HG03066 (cell line): Measurements from ENCODE around the gene GSK3B.
"Not testable (repeated sequence)": the region's sequence is repeated elsewhere in the genome, so short reads cannot be mapped to it uniquely, and the experiment has no call there.

ENCODE experiments used
- ATAC-seq: cut with Tn5 transposase; IDR thresholded peaks from one replicate; pipeline ENCODE4 v1.9.1; 2021; ENCODE audit warnings: low read depth; ENCODE audit not compliant: unreplicated experiment

GSK3B gene

DNA sequence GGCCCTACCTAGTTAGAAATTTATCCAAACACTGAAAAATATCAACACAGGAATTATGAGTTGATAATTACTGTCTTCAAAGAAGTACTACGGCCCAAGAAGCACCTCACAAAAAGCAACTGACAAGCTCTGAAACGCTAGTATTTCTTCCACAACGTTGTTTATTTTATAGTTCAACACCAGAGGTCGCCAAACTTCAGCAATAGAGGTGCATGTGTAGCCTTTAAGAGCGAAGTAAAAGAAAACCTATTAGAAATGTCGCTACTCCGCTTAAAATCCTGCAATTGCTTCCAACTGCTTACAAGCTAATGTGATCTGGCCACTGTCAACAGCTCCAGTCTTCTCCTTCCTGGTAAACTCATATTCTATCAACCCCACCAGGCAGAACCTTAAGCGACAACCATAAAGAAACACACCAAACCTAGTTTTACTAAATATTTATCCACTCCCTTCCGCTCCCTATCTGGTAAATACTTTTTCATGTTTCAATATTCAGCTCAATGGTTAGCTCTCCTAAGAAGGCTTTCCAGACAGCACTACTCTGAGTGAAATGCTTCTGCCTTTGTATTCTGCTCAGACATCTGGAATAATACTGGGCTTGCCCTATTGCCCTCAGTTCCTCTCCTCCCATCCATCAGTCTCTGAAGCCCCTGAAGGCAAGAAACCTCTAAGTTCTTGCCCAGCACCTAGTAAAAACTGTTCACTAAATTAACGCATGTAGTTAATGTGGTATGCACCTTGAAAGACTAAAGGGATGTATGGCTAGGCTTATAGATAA is 202.1 kb downstream of the GSK3B start:
- ATAC-seq = no peak

DNA sequence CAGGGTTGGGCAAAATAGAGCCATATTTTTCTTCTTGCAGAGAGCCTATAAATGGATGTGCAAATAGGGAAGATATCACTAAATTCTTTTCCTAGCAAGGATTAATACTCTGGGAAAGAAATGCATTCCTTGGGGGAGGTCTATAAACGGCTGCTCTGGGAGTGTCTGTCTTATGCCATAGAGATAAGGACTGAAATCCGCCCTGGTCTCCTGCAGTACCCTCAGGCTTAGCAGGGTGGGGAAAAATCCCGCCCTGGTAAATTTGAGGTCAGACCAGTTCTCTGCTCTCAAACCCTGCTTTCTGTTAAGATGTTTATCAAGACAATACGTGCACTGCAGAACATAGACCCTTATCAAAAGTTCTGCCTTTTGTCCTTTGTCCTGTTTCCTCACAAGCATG is 205.6 kb downstream of the GSK3B start:
- ATAC-seq = not testable (repeated sequence)

DNA sequence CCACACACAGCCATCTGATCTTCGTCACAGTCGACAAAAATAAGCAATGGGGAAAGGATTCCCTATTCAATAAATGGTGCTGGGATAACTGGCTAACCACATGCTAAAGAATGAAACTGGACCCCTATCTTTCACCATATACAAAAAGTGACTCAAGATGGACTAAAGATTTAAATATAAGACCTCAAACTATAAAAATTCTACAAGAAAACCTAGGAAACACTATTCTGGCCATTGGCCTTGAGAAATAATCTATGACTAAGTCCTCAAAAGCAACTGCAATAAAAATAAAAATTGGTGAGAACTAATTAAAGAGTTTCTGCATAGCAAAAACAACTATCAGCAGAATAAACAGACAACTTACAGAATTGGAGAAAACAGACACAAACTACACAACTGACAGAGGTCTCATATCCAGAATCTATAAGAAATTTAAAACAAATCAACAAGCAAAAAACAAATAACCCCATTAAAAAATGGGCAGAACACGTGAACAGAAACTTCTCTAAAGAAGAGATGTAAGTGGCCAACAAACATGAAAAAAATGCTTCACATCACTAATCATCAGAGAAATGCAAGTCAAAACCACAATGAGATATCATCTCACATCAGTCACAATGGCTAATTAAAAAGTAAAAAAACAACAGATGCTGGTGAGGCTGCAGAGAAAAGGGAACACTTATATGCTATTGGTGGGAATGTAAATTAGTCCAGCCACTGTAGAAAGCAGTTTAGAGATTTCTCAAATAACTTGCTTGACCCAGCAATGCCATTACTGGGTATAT is 208.3 kb downstream of the GSK3B start:
- no peak for ATAC-seq

DNA sequence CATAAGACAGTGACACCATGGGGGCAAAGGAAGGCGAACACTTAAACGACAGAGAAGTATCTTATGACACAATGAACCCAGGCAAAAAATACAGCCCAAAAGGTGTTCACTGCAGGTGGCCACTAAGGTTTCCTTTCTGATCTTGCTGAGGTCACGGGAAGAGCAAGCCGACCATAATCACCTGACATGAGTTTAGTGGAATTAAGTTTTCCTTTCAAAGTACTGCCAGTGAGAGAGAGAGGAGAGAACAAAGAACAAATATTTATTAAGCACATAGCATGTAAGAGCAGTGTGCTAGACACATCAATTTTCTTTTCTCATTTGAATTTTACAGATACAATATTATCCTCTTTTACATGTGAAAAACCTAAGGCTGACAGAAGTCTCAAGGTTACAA is 210.1 kb downstream of the GSK3B start:
- no peak for ATAC-seq

DNA sequence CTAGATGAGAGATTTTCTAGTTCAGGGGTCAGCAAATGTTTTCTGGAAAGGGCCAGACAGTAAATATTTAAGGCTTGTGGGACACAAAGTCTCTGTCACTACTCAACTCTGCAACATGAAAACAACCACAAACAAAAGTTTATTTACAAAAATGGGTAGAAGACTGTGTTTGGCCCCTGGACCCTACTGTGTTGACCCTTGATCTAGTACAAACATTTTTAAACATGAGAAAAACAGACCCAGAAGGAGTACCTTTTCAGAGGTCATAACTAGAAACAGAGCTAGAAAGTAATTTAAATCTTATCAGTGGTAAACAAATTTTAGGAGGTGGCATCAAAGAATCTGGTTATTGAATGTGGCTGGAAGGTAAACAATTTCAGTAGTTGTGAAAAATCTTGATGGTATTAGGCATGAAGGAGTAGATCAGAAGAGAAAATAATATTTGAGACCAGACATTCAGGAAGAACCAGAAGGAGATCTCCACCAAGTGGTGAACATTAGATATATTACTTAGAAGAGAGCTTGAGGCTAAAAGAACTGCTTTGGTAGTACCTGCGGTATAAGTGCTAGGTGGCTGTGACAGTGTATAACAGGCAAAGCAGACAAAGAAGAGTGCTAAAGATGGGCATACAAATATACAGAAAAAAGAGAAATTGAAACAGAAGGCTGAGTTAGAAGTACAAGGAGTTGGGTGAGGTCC is 210.6 kb downstream of the GSK3B start:
- no peak for ATAC-seq

DNA sequence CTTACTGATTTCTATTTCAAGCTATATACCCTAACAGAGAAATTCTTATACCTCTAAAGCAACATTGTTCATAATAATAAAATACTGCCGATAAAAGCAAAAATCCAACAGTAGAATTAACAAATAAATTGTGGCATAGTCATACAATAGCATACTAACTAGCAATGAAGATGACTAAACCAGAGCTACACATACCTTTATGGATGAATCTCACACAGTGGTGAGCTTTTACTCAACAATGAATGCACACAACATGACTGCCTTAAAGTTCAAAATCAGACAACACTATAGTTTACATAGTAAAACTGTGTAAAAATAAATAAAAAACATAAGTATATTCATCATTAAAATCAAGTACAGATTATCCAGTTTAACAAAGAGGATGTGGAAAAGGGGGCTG is 213.3 kb downstream of the GSK3B start:
- no peak for ATAC-seq

DNA sequence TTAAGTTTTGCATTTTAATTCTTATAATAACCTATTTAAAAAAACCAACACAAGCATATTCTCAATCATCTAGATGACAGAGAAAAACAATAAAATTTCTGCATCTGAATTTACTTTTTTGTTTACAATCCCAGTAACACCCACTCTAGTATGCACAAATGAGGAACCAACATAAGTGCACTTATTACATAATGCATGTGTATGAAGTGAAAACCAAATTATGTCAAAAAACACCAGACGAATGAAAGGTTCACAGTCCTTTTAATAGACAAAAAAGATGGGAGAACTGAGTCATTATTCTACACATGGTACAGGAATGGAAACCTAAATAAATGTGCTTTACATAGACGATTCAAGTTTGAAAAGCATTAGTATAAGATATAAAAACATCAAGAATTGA is 220.6 kb downstream of the GSK3B start:
- ATAC-seq = no peak

DNA sequence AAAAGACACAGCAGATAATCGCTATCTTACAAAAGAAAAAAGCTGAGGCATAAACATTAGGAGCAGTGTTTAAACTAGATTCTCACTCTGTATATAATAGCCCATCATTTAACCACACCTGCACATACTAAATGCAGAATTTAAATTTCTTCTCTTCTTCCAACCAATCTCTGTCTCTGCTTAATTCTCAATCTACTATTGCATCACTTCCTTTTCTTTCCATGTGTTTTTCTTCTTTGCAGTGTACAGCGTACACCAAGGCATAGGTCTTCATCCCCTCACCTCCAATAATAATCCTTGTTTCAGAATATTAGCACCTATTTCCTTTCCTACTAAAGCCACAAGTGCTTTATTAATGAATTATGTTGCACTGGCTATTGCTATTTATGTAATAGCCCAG is 221.5 kb downstream of the GSK3B start:
- no peak for ATAC-seq

DNA sequence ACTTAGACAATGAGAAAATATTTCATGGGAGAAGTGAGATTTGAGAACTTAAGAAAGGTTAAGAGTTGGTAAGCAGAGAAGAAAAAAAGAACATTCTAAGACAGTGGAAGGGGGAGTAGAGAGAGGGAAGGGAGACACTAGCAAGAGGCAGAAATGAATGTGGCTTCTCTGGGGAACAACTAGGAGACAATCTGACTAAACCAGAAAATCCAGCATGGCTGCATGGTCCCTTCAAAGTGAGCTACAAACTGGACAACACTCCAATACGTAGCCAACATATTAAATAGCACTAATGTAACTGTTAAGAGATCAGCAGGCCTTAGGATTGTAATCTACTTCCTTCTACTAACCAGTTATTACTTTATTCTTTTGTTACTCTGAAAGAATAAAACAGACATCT is 222.7 kb downstream of the GSK3B start:
- no peak for ATAC-seq

DNA sequence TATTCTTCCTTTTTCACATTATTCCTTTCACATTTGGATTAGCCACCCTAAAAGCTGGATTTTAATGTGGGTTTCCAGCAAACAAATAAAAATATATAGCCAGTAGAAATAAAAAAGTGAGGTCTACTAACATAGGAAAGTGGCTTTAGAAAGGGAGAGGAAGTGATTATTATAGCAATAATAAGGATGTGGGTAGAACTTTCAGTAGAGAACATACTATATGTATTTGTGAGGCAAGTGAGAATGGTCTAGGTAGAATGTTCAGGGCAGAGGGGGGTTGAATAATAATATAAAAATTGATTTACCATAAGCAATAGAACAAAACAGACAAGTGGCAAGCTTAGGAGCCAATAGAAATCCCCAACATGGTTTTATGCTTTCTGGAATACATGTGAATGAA is 223.7 kb downstream of the GSK3B start:
- ATAC-seq = no peak

DNA sequence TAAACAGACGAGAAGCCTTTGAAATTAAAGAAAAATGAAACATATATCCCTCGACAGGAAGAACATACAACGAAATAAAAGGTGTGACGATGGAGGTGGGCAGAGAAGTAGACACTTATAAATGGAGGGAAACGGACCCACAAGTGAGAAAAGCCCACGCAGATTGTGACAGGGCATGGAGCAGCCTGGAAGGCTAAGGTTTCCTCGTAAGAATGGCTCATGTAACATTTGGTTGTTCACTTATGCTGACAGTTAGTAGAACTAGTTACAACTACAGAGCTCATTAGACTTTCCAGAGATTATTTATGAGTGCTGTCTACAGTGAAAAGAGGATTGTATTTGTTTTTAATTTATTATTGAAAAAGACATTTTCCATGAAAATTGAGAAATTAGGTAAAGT is 229.8 kb downstream of the GSK3B start:
- ATAC-seq = no peak

DNA sequence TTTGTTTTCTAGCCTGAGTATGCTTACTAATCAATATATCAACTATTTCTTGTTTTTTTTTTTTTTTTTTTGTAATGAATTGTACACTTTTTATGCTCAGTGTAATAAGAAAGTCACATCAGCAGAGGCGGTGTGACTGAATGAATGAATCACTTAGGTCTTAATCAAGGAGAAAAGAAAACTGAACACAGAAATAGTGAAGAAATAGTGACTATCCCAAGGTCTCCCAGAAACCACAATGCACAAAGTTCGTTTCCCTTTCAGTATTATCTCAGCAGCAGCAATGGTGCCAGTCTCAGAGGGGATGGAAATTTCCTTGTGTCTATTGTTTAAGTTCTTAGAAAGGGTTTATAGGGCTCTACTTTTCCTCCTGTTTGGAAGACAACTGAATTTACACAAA is 231.6 kb downstream of the GSK3B start:
- no peak for ATAC-seq

DNA sequence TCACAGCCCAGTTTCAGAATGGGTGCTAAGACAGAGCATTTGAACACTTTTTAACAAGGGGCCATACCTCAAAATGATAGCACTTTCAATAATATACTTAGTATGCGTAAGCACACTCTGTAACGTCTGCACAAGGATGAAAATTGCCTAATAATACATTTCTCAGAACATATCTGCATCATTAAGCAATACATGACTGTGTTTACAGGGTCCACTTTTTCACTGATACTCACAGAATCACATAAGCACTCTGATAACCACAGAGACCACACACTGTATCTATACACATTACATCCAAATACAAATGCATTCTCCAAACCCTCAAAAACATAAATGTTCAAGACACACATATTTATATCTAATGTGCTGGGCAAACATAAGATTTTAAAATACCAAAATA is 232.6 kb downstream of the GSK3B start:
- ATAC-seq = no peak

DNA sequence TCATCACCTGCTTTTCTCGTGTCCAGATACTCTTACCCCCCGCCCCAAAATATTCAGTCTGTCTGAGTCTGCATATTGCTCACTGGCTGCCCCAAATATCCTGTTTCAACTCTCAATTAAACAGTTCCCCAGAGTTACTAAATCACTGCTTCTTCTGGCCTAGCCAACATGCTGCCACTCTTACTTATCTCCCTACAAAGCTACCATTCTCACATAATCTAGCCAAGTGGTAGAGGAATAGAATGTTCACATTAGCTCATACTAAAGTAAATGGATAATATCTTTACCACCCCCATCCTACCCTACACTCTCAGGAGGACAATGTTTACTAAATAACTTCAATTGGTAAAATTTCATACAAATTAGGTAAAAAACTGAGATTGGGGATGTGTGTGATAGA is 234.5 kb downstream of the GSK3B start:
- no peak for ATAC-seq

DNA sequence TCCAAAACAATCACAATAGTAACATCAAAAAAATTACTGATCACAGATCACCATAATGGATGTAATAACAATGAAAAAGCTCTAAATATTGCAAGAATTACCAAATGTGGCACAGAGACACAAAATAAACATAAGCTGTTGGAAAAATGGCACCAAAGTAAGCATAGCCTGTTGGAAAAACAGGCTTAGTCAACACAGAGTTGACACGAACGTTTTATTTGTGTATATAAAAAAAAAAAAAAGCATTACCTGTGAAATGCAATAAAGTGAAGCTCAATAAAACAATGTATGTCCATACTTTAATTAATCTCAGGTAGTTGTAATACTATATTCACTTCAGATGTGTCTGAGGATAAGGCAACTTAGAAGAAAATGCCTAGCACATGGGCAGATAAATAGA is 235.3 kb downstream of the GSK3B start:
- ATAC-seq = no peak

DNA sequence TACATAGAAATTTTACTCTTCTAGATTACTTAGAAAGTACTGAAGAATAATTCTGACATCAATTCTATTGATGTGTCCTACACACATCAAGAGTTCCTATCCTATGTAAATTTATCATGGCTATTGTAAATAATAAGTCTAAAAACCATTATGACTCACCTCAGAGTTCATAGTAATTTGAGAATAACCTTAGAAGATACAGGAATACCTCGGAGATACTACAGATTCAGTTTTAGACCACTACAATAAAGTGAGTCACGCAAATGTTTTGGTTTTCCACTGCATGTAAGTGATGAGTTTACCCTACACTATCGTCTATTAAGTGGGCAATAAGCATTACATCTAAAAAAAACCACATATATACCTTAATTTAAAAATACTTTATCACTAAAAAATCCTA is 237.6 kb downstream of the GSK3B start:
- no peak for ATAC-seq

DNA sequence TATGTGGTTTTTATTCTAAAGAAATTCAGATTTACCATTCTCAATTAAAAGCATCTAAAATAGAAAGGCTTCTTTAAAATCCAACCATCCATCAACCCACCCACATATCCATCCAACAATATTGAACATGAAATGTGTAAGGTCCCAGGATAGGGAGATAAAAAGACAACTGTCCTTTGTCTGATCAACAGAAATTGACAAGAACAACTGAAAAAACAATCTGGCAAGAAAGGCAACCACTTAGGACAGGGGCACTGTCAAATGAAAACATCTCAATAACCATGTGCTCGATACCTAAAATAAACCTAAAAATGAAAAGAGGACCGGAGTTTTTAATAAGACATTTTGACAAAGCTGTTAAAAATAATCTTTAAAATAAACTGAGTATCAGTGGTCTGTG is 245.1 kb downstream of the GSK3B start:
- no peak for ATAC-seq

DNA sequence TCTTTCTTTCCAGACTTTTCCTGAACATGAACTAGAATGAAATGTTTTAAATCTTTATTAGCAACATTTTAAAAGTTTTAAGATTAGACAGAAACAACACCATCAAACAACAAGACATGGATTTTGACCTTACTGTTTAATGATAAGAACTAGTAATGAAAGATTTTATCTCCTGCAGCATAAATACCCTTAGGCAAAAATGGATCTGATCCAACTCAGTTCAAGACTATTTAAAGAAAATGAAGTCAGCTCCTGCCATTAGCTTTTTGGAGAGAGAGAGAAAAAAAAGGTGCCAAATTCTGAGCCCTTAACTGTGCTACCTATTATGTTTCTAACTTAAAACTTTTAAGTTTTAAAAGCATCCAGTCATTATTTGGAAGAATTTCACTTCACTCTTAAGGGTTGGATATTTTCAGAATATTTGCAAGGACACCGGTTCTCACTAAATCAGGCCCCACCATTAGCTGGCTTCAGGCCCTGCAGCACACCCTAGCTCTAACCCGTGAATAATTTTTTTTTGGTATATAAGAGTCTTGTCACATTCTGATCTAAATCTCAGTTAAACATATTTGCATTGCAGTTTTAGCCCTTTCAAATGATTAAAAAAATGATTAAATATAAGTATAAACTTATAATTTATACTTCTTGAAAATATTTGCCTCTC is 252.3 kb downstream of the GSK3B start:
- no peak for ATAC-seq

DNA sequence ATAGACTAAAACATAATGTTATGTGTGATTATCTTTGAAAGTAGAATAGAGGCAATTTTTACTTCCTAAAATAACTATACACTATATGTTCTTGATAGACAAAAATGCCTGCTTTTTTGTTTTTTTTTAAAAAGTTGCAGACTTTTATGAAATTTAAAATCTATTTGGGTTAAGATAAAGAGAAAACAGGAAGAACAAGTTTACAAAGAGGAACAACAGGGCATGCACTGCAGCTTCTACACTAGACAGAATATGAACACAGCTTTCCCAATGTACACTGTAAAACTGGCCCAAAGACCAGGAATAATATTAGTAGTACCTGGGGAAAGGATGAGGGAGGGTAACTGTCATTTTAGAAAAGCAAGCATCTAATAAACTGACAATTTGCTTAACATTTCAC is 258.7 kb downstream of the GSK3B start:
- ATAC-seq = no peak

DNA sequence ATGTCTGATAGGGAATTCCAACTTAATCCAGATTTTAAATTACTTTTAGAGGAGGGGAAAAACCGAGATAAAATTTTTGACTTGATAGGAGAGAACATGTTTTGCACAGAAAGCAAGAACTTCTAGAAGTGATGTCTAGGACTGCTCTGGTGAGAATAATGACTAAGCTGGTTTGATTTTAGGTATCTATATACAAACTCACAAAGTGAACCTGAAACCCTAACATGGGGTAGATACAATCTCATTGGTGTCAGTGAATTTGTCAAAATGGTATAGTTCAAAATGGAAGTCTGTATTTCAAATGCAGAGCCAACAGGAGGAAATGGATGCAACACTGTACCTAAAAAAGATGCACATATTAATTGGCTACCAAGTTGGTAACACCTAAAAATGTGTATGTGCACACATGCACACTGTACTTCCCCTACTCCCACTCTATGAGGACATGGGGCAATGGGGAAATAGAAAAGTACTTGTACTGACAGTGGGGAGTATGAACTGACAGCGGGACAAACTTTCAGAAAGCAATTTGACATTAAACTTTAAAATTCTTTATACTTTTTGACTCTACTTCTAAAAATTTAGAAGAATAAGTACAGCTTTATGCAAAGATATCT is 259.4 kb downstream of the GSK3B start:
- ATAC-seq = no peak

DNA sequence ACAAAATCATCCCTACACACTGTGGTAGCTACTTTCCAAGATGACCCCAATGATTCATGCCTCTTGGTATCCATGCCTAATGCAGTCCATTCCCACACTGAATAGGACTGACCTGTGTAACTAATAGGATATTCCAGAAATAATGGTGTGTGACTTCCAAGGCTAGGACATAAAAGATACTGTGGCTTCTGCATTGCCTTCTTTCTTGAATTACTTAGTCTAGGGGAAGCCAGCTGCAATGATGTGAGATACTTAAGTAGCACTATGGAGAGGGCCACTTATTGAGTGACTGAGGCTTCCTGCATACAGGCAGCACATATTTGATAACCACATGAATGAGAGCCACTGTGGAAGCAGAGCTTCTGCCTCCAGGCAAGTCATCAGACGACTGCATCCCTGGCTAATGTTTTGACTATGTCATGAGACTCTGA is 262.3 kb downstream of the GSK3B start:
- no peak for ATAC-seq
